MM.1S (cell line): ENCODE data around the gene SDC3.

Experiments
- DNase-seq: peaks from one replicate; pipeline ENCODE4 v3.0.0-alpha.2; 2015
- H2AFZ ChIP-seq: fragments of 300-600 bp; sonication (generic); 2 replicates; pipeline ENCODE4 v1.6.0; 2016; ENCODE audit warnings: antibody characterized with exemption, low read length
- H3F3A ChIP-seq: fragments of 300-600 bp; sonication (generic); 2 replicates; pipeline ENCODE4 v1.6.1; 2016; ENCODE audit warnings: mild to moderate bottlenecking, antibody characterized with exemption, low read length, moderate library complexity, mixed read lengths; ENCODE audit not compliant: insufficient read depth
- H3K27ac ChIP-seq: fragments of 300-600 bp; sonication (generic); 2 replicates; pipeline ENCODE4 v1.5.1; 2016; ENCODE audit warnings: mild to moderate bottlenecking, low read length
- H3K27me3 ChIP-seq: fragments of 300-600 bp; sonication (generic); replicated peaks from 2 replicates; pipeline ENCODE4 v1.6.0; 2016; ENCODE audit warnings: low read length; ENCODE audit not compliant: insufficient read depth
- H3K36me3 ChIP-seq: fragments of 300-600 bp; sonication (generic); replicated peaks from 2 replicates; pipeline ENCODE4 v1.6.1; 2016; ENCODE audit warnings: mild to moderate bottlenecking, low read length, mixed read lengths; ENCODE audit not compliant: insufficient read depth
- H3K4me1 ChIP-seq: fragments of 300-600 bp; sonication (generic); 2 replicates; pipeline ENCODE4 v1.6.1; 2016; ENCODE audit warnings: low read length, mixed read lengths
- H3K4me2 ChIP-seq: fragments of 300-600 bp; sonication (generic); 2 replicates; pipeline ENCODE4 v1.6.0; 2016; ENCODE audit warnings: low read depth, low read length
- H3K4me3 ChIP-seq: fragments of 300-600 bp; sonication (generic); 2 replicates; pipeline ENCODE4 v1.5.1; 2016; ENCODE audit warnings: low read length, mixed read lengths
- H3K79me2 ChIP-seq: fragments of 300-600 bp; sonication (generic); 2 replicates; pipeline ENCODE4 v1.6.1; 2016; ENCODE audit warnings: mixed run types, low read length, mixed read lengths
- H3K9ac ChIP-seq: fragments of 300-600 bp; sonication (generic); 2 replicates; pipeline ENCODE4 v1.6.1; 2016; ENCODE audit warnings: low read length, mixed read lengths
- H3K9me2 ChIP-seq: fragments of 300-600 bp; sonication (generic); replicated peaks from 2 replicates; pipeline ENCODE4 v1.6.1; 2016; ENCODE audit warnings: mild to moderate bottlenecking, low read length, mixed read lengths; ENCODE audit not compliant: insufficient read depth
- H3K9me3 ChIP-seq: fragments of 300-600 bp; sonication (generic); replicated peaks from 2 replicates; pipeline ENCODE4 v1.6.1; 2016; ENCODE audit warnings: mild to moderate bottlenecking, low read length, mixed read lengths; ENCODE audit not compliant: insufficient read depth
- H4K20me1 ChIP-seq: fragments of 300-600 bp; sonication (generic); 2 replicates; pipeline ENCODE4 v1.6.1; 2016; ENCODE audit warnings: mild to moderate bottlenecking, low read length, moderate library complexity, mixed read lengths; ENCODE audit not compliant: insufficient read depth
- CTCF ChIP-seq: fragments of 300-600 bp; sonication (generic); IDR thresholded peaks from 2 replicates; pipeline ENCODE4 v1.5.1; 2016; ENCODE audit warnings: antibody characterized with exemption, low read length, mixed read lengths
- EZH2 ChIP-seq: fragments of 300-600 bp; sonication (generic); optimal IDR thresholded peaks from 2 replicates; pipeline ENCODE3; 2017; ENCODE audit warnings: low read depth, mild to moderate bottlenecking, antibody characterized with exemption, low read length, mixed read lengths
- EZH2phosphoT487 ChIP-seq: fragments of 300-600 bp; sonication (generic); IDR thresholded peaks from 2 replicates; pipeline ENCODE4 v1.6.1; 2018; ENCODE audit warnings: antibody characterized with exemption, low read length

SDC3 gene

GRCh38 chr1:30928171-30928570 lies 19.6 kb upstream of the SDC3 start:
- TF ChIP-seq EZH2phosphoT487 (no peak), CTCF (no peak), EZH2 (no peak)
- DNase-seq = no peak
- Histone ChIP-seq H4K20me1 (no peaks in the 10 kb centered on the region), H3K9ac (no peak overlapping the region), H2AFZ (no peak overlapping the region), H3K79me2 (no peaks in the 10 kb centered on the region), H3K9me3 (no peaks in the 10 kb centered on the region), H3F3A (peaks cover 19% of the 10 kb centered on the region), H3K4me1 (no peaks in the 10 kb centered on the region), H3K4me2 (no peak overlapping the region), H3K36me3 (no peaks in the 10 kb centered on the region), H3K27ac (no peak overlapping the region), H3K4me3 (no peak overlapping the region), H3K27me3 (no peaks in the 10 kb centered on the region), H3K9me2 (no peaks in the 10 kb centered on the region)

- Histone ChIP-seq H3K4me1 (no peaks in the 10 kb centered on the region), H4K20me1 (no peaks in the 10 kb centered on the region), H2AFZ (no peak overlapping the region), H3F3A (peaks cover 19% of the 10 kb centered on the region), H3K4me2 (no peak overlapping the region), H3K79me2 (no peaks in the 10 kb centered on the region), H3K36me3 (no peaks in the 10 kb centered on the region), H3K9me3 (no peaks in the 10 kb centered on the region), H3K9me2 (no peaks in the 10 kb centered on the region), H3K27me3 (no peaks in the 10 kb centered on the region), H3K4me3 (no peak overlapping the region), H3K27ac (no peak overlapping the region), H3K9ac (no peak overlapping the region)
- TF ChIP-seq EZH2phosphoT487 (no peak), EZH2 (no peak), CTCF (no peak)
- no peak for DNase-seq
Observed at GRCh38 chr1:30927448-30927847, 18.9 kb upstream of the SDC3 start.

GRCh38 chr1:30923597-30923996 lies 15.0 kb upstream of the SDC3 start:
- H2AFZ ChIP-seq = no peak overlapping the region
- H3F3A ChIP-seq = no peaks in the 10 kb centered on the region; the same call in 1 of the 2 replicates
- no peak overlapping the region for H3K27ac ChIP-seq
- no peak overlapping the region for H3K9ac ChIP-seq
- DNase-seq = no peak
- H3K79me2 ChIP-seq = no peaks in the 10 kb centered on the region
- H3K4me1 ChIP-seq = no peaks in the 10 kb centered on the region; the same call in 1 of the 2 replicates
- no peaks in the 10 kb centered on the region for H3K27me3 ChIP-seq
- H3K4me2 ChIP-seq = no peak overlapping the region
- H3K36me3 ChIP-seq = no peaks in the 10 kb centered on the region
- H3K9me3 ChIP-seq = no peaks in the 10 kb centered on the region
- no peaks in the 10 kb centered on the region for H4K20me1 ChIP-seq
- TF ChIP-seq CTCF (no peak), EZH2phosphoT487 (no peak), EZH2 (no peak)
- no peaks in the 10 kb centered on the region for H3K9me2 ChIP-seq
- H3K4me3 ChIP-seq = no peak overlapping the region
